Stimulated activated CD8-positive, alpha-beta memory T cell treated with anti-CD3 and anti-CD28 coated beads, Interleukin-12 subunit alpha, Interleukin-12 subunit beta, amount 100 ng/mL, for 24 hours (primary cell): ENCODE data around the gene ZNF827.

ENCODE experiments used
- DNase-seq: peaks from one replicate; pipeline ENCODE4 v3.0.0-alpha.2; 2020; ENCODE audit errors: extremely low read depth

The ZNF827 gene

GRCh38 chr4:145827885-145828284 lies 110.7 kb downstream of the ZNF827 start:
- no peak for DNase-seq

GRCh38 chr4:145825255-145825654 lies 113.4 kb downstream of the ZNF827 start:
- DNase-seq = no peak

- no peak for DNase-seq
Observed at GRCh38 chr4:145824463-145824862, 114.2 kb downstream of the ZNF827 start.

- DNase-seq = no peak
Observed at GRCh38 chr4:145823743-145824142, 114.9 kb downstream of the ZNF827 start.

DNA sequence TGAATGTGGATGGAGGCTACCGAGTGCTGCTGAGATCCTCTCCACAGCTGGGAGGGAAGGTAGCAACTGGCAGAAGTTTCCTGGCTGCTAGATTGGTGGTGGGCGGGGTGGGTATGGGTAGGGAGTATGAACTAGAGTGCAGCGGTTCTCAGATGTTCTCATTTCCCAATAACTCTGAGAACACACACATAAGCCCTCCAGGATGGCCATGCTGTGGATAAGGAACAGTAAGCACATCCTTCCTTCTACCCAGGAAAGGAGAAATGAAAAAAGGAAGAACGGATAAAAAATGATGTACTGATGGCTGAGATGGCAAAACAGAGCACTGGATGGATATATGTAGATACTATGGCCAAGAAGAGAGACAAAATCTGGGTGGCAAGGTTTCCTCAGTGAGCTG lies 116.0 kb downstream of the ZNF827 start:
- no peak for DNase-seq

DNA sequence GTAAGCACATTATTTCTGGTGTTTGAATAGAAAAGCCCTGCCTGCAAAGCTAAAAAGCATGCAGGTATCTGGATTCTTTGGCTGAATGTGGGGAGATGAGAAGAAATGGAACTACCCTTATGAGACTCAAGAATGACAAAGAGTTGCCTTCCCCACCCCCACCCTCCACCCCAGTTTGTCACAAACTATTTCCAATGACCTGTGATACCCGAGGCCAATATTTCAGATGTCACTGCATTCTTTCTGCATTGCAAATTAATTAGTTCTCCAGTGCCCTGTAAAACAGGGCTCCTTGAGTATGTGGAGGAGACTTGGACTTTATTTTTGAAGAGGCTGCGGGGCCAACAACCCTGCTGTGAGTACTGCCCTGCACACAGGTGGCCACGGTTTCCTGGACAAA lies 116.4 kb downstream of the ZNF827 start:
- DNase-seq = no peak

GRCh38 chr4:145821766-145822165 lies 116.9 kb downstream of the ZNF827 start:
- no peak for DNase-seq

DNA sequence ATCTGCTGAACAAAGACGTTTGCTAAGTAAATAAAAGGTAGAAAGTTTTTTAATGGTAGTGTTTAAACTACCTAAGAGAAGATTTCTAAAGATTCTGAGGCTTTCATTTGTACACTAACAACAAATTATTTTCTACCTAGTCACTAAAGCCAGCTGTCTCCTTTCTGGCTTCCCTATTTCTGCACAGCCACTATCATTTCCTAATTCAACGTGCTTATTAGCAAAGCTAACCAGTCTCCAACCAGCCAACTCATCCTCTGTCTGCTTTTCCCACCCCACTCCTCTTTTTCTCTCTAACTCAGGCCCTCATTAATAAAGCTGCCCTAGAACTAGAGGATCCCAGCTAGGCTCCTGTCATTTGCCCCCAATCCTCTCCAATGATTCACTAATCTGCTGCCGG lies 118.2 kb downstream of the ZNF827 start:
- no peak for DNase-seq

DNA sequence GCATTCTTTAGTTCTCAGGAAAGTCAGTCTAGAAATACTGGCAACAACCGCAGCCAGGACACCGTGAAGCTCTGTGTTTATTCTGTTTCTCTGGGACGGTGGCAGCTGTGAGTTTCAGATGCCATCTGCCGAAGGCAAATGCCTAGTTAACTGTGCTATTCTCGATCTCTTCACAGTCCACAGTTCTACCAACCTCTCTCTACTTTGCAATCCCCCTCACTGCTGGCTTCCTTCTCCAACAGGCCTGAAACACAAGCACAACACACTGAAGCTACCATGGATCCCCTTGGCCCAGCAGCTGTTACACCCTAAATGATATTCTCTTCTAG lies 118.8 kb downstream of the ZNF827 start:
- DNase-seq = no peak

- no peak for DNase-seq
Observed at GRCh38 chr4:145819101-145819852, 119.3 kb downstream of the ZNF827 start.

DNA sequence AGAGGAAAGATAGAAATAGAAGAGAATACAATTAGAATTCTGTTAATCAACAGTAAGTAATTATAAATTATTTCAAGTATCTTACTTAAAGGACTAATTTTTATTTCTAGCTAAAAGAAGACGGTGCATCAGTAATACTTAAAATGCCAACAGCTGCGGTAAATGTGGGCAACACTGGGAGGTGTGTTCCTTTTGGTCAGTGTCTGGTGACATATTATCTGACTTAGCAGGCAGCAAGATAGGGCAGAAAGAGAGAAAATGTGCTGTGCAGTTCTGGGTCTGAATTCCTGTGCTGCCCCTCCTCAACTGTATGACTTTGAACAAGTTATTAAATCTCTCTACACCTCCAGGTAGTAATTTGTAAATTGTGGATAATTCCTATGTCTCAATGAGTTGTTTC lies 120.6 kb downstream of the ZNF827 start:
- no peak for DNase-seq

- DNase-seq = no peak
Observed at GRCh38 chr4:145816091-145816490, 122.5 kb downstream of the ZNF827 start.

GRCh38 chr4:145815626-145816025 lies 123.0 kb downstream of the ZNF827 start:
- DNase-seq = no peak

- no peak for DNase-seq
Observed at GRCh38 chr4:145815027-145815612, 123.5 kb downstream of the ZNF827 start.

- DNase-seq = no peak
Observed at GRCh38 chr4:145814246-145814645, 124.4 kb downstream of the ZNF827 start.

DNA sequence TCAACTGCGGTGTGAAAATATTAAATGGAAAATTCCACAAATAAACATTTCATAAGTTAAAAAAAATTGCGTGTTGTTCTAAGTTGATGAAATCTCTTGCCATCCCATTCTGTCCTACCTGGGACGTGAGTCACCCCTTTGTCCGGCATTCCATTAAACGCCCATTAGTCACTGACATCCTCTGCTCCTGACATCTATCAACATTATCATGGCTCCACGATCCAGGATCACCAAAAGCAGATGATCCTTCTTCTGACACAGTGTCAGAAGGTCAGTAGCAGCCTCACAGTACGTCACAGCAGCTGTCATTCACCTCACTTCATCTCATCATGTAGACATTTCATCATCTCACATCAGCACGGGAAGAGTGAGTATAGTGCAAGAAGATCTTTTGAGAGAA lies 125.7 kb downstream of the ZNF827 start:
- DNase-seq = no peak

DNA sequence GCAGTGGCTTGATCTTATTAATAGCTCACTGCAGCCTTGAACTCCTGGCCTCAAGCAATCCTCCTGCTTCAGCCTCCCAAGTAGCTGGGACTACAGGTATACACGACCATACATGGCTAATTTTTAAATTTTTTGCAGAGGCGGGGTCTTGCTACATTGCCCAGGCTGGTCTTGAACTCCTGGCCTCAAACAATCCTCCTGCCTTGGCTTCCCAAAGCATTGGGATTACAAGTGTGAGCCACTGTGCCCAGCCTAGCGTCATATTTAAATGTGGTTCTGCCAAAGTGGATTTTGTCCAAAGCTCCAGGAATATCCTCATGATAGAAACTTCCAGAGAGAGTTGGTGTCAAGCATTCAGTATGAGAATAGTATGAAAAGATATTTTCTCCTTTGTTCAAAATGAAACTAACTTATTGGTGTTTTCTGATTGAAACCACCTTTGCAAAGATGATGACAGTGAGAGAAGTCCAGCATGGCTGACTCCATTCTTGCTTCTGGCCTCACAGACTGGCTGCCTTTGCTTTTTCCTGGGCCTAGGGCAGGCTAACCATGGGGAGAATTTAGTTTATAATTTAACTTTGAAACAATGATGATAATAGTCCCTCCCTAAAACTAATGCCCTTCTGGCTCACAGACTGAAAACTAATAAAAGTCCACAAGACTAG lies 129.6 kb downstream of the ZNF827 start:
- DNase-seq = no peak

DNA sequence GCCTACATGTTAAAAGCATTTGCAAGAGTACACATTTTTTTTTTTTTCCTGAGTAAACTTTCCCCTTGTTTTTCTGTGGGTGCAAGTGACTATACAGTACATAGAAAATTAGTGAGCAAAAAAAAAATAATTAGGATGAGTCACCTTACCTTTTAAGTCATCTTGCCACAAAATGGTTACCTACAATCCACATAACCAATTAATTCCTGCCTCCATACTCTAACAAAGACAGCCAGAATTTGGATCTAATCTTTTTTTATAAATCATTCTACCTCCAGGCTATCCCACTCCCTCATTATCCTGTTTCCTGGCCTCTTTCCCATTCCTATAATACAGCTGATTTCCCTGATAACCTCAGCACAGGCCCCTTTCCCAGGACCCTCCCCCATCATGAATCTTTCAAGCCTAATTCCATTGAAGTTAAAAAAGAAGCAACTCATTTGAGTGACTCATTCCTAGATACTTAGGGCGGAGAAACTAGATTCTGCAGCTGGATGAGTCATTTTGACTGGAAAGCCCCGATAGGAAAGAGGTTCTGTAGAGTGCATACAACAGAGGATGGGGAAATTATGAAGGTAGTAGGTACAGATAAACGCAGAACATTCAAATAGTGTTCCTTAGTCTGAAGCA lies 130.5 kb downstream of the ZNF827 start:
- no peak for DNase-seq

- no peak for DNase-seq
Observed at GRCh38 chr4:145805490-145805889, 133.1 kb downstream of the ZNF827 start.

DNA sequence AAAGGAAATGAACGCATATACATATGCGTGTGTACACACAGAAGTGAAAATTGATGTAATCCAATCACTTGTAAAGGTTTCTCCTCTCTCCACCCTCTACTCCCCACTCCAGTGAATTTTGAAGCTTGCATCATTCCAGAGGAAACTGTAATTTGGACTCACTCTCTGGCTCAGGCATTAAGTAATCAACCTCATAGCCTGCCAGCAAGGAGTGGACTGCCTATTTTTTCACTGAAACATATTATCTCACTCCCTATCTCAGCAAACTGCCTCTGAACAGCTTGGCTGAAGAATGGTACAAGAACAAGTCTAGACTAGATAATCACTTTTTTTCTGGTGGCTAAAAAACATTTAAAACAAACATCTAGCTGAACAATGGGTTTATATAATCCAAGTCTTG lies 134.5 kb downstream of the ZNF827 start:
- DNase-seq = no peak

GRCh38 chr4:145799223-145799622 lies 139.4 kb downstream of the ZNF827 start:
- no peak for DNase-seq

DNA sequence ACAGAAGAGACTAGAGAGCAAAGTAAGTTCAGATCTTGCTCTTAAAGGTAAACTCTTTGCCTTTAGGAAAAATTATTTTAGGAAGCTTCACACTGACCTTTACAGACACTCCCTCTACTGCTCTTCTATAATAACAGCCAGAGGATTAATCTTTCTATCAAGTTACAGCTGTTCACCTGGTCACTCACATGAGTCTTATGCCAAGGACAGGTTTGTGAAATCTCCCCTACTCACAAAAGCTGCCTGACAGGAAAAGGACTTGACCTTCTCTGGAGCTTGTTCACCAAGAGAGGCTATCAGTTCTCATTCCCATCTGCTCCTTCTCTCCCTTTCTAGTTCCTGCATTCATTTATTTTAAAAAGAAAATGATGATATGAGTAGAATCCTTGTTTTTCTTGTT lies 141.3 kb downstream of the ZNF827 start:
- no peak for DNase-seq

- DNase-seq = no peak
Observed at GRCh38 chr4:145796346-145796745, 142.3 kb downstream of the ZNF827 start.
